ENCODE results near the gene PTPRE.

Gene PTPRE

DNA sequence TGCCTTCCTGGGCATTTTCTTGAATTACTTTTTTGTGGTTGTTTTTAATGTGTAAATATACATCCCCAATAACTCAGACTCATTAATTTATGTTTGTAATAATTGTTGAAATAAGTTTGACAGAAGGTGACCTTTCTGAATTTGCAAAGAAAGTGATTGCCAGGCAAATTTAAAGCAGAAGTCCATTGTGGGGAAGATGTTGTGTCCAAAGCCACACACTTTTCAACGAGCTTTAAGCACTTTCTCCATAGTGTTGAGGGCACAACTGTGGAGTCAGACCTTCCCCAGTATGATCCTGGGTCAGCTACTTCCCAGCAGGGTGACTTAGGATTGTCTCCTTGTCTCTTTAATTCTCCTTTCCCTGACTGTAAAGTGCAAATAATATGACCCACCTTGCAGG, 52.5 kb downstream of the PTPRE start:
- DNase-seq = no peak

DNA sequence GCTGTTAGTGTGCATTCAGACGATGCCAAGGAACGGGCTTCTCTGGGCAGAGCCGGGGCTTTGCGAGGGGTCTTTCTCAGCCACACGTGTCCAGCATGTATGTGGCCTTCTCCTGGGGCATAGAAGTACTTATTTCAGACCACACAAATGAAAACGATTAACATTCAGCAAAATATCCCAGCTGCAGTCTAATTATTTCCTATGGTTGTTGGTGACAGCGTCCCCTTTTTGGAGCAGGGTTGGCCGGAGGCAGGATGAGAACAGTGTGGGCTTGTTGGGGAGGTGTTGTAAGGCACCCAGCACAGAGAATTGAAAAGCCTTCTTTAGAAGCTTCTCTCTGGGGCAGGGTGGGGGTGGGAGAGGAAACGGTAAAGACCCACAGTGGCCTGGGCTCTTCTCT, 54.2 kb downstream of the PTPRE start:
- no peak for DNase-seq

DNA sequence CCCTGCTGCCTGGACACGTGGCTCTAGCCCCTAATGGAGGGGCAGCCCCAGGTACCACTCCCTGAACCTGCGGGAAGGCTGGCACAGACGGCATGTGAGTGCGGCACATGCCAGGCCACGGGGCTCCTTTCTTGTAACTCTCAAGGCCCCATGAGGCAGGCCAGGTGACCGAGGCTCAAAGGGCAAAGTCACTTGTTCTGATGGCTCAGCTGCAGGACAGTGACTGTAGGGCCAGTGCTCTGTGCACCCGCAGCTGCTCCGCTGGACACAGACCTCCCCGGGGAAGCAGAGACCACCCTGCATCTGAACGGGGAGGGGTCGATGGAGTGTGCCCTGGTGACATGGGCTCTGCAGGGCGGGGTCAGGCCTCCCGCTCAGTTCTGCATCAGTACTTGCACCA, 55.3 kb downstream of the PTPRE start:
- no peak for DNase-seq

DNA sequence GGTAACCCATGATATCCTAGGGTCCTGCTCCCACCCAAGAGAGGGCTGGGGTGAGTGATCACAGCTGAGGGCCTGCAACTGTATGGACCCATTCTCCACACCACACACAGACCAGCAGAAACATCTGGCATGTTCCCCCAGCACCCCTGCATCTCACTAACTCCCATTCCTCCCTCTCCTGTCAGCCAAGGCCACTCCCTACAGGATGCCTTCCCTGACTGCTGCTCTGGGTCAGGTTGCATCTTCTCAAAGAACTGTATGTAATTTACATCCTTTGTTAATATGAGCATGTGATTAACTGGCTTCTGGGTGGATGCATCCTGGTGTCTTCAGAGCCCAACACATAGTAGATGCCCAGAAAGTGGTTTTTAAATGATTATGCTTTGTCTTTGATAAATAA, 56.2 kb downstream of the PTPRE start:
- no peak for DNase-seq

DNA sequence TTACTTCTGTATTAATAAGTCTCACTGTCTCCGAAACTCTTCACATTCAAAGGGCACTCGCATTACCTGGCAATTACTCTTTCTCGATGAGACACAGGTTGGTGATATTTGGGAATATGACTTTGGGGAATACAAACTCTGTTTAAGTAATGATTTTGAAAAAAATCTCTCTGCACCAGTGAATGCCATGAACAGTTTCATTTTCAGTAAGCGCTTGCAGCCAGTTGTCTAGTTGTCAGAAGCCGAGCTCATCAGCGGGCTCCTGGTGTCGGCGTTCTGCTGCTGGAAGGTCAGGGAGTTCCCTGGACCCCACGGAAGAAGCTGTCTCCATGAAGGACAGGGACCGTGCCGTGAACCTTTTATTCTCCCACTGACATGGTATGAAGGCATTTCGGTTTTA, 57.7 kb downstream of the PTPRE start:
- no peak for DNase-seq

DNA sequence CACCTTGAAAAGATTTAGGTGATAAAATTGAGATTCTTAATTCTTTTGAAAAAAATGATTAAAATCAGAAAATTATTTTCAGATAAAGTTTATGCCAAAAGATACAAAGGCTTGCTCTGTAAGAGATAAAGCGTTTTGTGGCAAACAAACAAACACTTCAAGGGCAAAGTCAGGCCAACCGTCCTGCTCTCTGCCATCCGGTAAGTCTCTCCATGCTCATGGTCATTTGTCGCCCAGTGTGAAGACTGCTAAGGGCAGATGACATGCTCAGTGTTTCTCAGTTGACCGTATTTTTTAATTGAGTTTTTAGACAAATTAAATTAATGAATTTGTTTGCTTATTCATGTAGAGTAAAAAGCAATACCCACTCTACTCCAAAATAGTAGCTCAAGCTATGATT, 60.0 kb downstream of the PTPRE start:
- DNase-seq = no peak

DNA sequence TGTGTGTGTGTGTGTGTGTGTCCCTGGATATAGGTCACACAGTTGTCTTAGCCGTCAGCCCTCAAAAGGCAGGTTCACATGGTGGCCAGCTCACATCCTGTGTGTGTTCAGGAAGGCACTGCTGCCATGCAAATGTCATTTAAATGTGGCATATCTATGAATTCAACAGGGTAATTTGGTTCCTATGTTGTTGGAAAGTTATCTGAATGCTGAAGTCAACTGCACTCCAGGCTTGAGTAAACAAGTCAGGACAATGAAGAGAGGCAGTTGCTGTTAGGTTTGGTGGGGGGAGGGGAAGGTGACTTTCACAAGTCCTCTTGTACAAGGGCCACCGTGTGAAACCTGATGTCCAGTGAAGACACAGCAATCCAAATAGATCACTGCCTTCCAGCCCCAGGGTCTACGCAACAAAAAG, 61.1 kb downstream of the PTPRE start:
- no peak for DNase-seq

DNA sequence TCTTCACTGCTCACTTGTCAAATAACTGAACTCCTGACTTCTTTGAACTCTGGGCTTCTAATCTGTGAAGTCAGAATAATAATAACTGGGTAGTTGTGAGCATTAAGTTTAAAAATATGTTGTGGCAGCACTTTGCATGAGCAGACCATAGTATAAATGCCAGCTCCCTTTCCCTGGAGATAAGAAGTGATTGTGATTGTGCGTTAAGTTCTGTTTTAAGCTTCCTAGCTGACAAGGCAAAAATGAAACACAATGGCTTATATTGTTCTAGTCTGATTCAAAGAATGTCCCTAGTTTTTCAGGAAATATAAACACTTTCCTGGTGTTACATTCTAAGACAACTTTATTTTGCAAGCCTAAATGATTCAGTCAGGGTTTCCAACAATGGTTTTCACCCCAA, 61.8 kb downstream of the PTPRE start:
- no peak for DNase-seq

DNA sequence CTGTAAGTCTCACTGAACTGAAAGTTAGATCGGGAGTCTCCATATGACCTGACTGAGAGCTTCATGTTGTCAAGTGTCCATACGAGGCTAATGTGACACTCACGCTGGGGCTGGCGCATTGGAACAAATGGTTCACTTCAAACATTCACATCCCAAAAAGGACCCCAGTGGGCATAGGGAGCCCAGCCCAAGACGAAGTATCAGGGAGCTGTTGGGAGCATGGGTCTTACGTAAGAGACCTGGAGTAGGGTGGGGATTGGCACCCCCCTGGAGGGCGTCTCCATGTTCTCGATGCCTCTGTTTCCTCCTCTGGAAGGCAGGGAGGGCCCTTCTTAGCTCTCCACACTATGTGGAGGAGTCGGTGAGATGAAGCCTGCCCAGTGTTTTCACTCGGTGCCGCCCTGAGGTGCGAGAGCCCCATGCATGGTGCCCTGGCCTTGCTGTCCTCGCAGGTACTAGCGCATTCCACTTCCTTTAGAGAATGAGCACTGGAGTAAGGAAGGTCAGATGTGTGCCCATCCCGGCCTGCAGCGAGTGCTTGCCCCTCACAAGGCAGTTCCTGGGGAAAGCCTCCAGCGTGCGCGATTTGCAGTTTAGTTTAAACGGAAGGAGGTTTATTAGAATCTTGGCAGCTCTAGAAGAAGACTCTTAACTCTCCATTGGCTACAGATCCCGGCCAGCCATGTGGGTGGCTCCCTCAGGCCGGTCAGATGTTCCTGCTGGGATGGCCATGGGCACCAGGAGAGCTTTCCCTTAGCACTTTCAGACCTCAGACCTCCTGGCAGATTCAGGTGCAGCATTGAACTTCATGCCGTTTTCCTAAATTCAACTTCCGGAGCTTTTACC, 64.4 kb downstream of the PTPRE start:
- DNase-seq = no peak

DNA sequence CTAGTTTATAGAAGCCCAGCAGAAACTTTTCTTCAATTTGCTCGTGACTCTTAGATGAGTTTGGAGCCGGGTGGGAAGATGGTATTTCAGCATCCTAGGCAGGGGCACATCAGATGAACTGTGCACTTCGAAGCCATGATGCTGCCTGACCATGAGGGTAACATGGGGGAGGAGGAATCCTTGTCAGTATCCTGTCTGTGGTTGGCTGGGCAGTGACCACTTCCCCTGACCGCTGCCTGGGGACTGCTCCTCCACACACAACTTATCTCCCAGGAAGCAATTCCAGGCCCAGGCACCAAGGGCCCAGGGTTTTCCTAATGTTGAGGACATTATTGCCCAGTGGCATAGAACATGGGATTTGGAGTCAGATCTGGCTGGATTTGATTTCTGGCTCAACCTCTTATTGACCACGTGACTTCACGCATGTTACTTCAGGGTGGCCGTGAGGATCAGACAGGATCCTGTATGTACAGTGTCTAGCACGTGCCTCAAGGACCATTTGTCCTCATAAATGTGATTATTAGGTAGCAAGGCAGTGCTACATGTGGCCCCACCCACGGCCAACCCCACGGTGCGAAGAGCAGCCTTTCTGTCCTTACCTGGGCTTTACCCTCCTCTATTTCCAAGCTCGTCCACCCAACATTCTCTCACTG, 65.2 kb downstream of the PTPRE start:
- DNase-seq = no peak

DNA sequence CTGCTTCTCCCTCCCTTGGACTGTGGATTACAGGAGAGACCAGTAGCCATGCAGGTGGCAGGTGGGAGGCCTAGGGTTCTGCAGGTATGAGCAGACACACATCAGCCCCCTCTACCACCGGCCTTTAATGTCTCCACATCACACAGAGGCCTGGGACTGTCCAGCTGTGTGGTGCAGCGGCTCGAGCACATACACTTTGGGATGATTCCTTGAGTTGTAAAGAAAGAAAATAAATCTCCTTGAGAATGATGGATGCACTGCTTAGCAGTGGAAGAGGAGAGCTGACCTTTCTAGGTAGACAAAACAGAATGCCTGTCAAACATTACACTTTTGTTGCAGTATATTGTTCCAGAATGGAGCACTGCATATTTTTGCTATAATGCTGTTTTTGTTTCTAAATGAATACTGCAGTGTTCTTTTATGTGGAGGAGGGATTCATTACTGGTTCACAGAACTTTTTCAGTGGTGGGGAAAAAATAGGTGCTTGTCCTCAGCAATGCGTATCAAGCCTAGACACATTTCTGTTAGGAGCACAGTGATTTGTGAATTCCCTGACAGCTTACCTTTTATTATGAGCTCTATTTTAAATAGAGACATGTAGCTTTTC, 66.0 kb downstream of the PTPRE start:
- no peak for DNase-seq

DNA sequence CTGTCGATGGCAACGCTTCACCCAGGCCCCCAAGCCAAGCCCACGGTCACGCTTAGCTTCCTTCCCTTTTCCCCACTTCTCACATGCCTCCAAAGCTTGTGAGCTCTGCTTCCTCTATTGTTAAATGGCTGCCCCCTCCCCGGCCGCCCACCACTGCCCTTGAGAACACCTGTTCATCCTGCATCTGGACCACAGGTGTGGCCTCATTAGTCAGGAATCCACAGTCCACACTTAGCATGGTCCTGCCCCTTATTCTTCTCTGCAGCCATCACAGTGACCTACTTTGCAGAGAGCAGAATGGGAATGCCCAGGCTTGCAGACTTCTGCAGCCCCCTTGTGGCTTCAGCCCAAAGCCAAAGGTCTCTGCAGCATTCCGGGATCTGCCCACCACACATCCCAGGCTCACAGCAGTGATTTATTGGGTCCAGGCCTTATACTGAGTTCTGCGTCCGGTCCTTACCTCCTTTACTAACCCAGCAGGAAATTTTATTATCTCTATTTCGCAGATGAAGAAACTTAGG, 66.9 kb downstream of the PTPRE start:
- DNase-seq = no peak

DNA sequence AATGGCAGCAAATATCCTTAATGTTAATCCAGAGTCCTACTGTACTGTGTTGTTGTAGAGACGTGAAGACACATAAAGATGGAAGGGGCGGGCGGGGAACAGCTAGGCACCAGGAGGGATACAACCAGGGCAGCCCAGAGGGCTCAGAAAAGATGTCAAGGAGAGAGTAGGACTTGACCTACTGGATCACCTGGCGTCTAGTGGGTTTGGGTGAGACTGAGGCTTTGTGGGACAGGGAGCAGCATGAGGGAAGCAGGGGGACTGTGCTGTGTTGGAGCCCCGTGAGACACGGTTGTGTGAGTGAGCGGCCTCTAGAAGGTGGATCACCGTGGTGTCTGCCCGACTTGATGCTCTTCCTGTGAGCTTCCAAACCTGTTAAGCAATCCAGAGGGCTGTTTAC, 68.0 kb downstream of the PTPRE start:
- DNase-seq = no peak

DNA sequence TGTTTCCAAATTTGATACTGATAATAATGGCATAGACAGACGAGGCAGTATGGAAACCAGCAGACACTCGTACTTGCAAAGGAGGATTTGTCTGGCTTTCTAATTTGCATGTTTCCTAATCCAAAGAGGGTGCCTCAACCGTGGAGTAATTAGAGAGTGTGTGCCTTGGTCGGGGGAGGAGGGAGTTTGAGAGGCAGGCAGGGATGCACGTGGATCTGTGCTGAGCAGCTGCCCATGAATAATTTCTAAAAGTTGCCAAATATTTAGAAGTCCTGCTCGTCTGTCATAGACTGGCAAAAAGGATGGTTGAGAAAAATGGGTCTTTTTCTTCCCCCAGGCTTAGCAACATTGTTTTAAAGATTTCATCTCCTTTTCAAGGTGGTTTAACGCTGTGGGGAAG, 69.4 kb downstream of the PTPRE start:
- no peak for DNase-seq

DNA sequence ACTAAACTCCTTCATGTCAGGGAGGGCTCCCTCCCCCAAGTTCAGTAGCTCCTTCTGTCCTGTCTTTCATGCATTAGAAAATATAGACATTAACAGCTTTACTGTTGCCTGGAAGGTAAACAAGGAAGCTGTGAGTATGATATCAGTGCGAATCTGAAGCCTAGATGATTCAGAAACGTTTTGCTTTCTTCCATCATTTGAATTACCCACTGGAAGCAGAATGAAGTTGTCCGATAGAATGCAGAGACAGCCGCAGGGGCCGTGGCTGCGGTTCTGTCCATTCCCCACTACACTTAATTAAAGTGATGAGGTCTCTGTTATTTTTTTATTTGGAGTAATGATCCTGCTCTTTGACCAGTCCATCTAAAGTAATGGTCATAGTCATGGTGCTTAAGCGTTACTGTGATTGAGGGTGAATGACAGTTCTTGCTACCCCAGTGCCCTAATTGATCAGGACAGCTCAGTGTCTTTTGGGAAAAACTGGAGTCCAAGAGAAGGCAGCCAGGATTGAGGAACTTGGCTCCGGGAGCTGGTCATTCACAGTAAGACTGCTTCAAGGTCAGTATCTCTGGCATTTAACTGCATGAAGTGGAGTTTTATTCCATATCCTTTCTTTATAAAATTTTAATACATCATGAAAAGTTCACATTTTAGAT, 69.9 kb downstream of the PTPRE start:
- DNase-seq = no peak

DNA sequence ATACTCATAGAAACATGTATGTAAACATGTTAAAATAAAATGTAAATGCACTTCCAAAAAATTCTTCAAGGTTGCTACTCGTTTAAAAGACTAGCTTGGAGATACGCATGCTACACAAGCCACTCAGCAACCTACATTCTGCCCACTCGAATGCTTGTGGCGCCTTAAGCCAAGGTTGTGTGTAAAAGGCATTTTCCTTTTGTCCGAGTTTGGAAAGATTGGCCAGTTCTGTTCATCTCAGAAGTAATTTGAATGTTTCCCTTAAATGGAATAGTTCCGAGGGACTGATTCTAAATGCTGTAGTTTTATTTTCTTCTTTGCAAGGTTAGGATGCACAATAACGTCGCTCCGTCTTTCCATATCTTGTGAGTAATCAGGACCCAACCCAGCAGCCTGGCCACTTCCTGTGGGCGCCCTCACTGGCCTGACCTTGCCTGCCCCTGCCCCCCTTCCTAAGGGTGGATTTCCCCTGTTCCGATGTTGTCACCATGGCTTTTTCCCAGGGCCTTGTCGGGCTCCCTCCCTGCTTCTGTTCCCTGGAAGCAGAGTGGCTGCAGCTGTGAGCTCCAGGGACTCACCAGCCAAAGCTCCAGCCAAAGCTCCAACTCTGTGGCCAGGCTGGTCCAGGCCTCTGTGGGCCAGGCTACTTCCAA, 70.6 kb downstream of the PTPRE start:
- no peak for DNase-seq

DNA sequence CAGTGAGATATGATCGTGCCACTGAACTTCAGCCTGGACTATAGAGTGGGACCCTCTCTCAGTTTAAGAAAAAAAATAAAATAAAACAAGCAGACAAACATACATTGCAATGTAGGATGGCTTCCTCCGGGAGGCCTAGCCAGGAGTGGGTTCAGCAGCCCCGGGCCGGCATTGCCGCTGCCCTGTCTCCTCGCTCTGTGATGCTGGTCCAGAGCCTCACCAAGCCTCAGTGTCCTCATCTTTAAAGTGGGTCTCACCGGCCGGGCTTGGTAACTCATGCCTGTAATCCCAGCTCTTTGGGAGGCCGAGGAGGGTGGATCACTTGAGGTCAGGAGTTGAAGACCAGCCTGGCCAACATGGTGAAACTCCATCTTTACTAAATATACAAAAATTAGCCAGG, 71.6 kb downstream of the PTPRE start:
- DNase-seq = no peak

DNA sequence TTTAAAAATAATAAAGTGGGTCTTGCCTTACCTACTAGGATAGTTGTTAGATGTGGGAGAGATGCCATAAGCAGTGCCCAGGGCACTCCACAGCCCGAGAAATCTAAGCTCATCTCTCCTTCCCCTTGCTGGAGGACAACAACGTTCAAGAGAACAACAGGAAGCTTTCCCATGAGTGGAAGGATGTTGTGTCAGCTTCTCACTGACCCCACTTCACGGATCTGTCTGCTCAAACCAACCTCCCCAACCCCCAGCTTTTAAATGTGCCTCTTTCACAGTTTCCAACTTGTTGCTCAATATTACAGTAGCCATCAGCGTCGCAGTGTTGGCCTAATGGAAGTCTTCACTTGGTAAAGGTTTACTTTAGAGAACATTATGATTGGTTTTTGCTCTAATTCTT, 72.1 kb downstream of the PTPRE start:
- DNase-seq = no peak

DNA sequence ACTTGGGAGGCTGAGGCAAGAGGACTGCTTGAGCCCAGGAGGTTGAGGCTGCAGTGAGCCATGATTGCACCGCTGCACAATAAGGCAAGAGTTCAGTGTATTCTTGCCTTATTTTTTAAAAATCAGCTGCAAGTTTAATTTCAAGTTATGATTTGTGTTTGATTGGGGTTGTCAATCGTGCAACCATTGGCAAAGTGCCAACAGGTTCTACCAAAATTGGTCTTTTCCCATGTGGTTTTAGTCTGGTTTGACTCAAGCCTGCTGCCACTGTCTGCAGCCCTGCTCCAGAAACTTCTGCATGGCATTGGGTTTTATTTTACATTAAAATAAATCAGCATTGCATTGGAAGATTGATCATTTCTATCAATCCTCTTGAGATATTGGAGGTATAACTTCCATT, 72.7 kb downstream of the PTPRE start:
- no peak for DNase-seq

DNA sequence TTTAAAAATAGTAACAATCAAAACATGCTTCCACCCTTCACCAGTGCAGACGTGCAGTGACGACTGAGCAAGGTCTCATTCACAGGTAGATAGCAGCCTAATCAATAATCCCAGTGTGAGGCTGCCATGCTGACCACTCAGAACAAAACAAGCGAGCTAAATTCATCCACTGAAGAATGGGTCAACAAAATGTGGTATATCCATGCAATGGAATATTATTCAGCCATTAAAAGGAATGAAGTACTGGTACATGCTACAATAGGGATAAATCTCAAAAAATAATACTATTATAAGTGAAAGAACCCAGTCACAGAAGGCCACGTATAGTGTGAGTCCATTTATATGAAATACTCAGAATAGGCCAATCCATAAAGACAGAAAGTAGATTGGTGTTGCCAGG, 74.0 kb downstream of the PTPRE start:
- DNase-seq = no peak

DNA sequence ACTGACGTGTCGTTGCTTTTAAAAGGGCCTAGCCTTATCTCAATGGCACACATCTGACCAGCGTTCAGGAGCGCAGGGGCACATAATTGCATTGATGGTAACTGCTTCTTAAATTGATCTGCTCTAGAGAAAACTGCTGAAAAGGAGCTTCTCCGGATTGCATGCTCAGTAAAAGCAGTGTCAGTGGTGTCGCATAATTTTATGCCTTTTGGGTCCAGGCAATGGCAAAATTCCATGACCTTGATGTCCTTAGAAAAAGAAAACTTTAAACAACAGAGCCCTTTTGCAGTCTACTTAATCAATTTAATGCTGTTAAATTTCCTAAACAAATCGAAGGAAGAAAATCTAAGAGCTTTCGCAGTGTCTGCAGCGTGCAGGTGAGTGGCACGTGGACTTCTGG, 75.7 kb downstream of the PTPRE start:
- no peak for DNase-seq

DNA sequence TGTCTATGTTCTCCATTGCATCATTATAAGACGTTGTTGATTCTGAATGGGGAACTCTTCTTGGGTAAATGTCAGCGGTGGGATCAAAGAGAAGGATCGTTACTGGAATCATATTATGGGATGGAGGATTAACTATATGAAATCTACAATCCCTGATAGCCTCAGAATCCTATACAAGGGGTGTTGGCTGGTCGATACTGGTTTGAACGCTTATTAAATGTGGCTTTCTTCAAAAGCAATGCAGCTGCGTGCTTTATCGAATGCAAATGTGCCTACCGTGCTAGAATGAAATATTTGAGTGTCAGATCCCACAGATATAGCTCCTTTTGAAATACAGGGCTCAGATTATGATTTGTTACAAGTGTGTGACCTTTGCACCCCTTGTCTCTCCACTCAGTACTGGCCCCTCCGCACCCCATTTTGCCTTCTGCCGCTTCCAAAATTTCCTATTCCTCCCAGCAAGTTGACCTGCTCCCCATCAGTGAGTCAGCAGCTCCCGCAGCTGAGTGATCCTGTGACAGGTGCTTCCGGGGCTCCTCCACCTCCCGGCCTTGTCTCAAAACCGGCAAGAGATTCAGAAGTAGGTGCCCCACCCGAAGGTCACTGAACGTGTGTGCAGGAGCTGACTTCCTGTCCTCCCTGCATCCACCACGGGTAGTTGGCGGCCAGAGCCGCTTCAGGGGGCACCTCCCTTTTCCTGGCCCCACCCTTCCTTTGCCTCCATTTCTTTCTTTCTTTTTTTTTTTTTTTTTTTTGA, 76.6 kb downstream of the PTPRE start:
- DNase-seq = no peak
